Measurements from ENCODE around the gene MAP1LC3A. TPM values are rescaled to one million over a fixed set of nuclear protein-coding genes. Genes with fewer than 3 reads are reported as not detected.
A peak's percentile ranks its signal among the peaks of the same experiment; 100 is the strongest.

MAP1LC3A gene
- polyA plus RNA-seq, 1 experiment = 15.9 TPM

DNA sequence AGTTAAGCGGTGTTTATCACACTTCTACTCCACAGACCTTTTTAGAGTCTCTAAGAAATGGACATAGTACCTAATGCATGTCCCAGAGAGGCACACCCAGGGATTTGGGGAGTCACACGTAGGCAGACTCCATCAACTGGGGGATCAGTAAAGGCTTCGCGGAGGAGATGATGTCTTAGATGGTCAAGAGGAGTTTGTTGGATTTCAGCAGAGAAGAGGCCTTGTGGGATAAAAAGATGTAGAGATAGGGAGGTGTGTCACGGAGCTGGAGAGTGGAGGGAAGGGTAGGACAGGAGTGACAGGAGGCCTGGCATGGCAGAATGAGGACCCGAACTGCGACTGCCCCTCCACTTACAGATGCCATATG lies 33.2 kb upstream of the MAP1LC3A start:
- H3K27me3 ChIP-seq (ENCODE audit: control insufficient read depth, insufficient read depth, low read length) = no peaks in the 10 kb centered on the region
- no peaks in the 10 kb centered on the region for H3K9me3 ChIP-seq (ENCODE audit: control insufficient read depth, insufficient read depth, low read length)
- peak overlapping the region; percentile 86 for H3K27ac ChIP-seq (ENCODE audit: low read depth, low read length)
- CTCF ChIA-PET = interaction anchor here (8.0 kb wide), 1 partner anchor 213 kb away, joined by 66 read pairs; no protein-coding TSS in a partner anchor
- H3K4me3 ChIP-seq (ENCODE audit: low read depth, low read length) = peak overlapping the region; percentile 7; the same call in 1 of the 2 replicates
- POLR2A ChIA-PET = interaction anchor here (1.0 to 2.0 kb wide), 2 partner anchors 9 to 222 kb away, joined by 4 to 18 read pairs; partner anchors contain the start of genes AHCY and DYNLRB1
- TF ChIP-seq, protein P1, sequence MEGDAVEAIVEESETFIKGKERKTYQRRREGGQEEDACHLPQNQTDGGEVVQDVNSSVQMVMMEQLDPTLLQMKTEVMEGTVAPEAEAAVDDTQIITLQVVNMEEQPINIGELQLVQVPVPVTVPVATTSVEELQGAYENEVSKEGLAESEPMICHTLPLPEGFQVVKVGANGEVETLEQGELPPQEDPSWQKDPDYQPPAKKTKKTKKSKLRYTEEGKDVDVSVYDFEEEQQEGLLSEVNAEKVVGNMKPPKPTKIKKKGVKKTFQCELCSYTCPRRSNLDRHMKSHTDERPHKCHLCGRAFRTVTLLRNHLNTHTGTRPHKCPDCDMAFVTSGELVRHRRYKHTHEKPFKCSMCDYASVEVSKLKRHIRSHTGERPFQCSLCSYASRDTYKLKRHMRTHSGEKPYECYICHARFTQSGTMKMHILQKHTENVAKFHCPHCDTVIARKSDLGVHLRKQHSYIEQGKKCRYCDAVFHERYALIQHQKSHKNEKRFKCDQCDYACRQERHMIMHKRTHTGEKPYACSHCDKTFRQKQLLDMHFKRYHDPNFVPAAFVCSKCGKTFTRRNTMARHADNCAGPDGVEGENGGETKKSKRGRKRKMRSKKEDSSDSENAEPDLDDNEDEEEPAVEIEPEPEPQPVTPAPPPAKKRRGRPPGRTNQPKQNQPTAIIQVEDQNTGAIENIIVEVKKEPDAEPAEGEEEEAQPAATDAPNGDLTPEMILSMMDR (IDR thresholded peaks at IDR 0.05; ENCODE audit: low read depth, low read length) = no peak
- no peak for DNase-seq (ENCODE audit: low read depth, low spot score)

DNA sequence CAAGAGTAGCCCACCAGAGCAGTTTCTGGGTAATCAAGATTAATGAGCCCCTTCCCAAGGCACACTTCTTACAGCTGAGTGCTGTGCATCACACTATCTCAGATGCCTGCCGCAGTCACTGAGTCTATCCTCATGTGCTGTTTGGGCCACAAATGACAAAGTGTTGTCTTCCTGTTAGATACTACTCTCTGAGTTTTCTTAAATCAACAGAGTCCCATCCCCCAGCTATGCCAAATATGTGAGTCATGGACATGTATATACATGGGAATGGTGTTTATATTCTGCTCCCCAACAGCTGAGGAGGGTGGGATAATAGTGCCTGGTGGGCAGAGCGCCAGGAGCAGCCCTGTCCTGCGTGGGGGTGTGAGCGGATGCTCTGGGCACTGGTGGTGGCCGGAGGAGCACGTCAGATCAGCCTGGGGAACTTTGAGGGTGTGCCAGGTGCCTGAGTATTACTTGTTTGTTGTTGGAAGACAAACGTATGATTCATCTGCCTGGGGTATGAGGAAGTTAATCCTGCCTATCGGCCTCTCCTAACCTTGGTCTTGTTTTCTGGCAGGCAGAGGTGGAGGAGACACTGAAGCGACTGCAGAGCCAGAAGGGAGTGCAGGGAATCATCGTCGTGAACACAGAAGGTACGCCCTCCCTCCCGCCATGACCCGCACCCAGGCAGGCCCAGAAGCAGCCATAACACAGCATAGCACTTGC lies 32.7 kb upstream of the MAP1LC3A start:
- POLR2A ChIA-PET = interaction anchor here (1.0 to 2.0 kb wide), 2 partner anchors 10 to 223 kb away, joined by 4 to 18 read pairs; partner anchors contain the start of genes AHCY and DYNLRB1
- CTCF ChIA-PET = interaction anchor here (8.0 kb wide), 1 partner anchor 213 kb away, joined by 66 read pairs; no protein-coding TSS in a partner anchor
- Histone ChIP-seq H3K9me3 (ENCODE audit: control insufficient read depth, insufficient read depth, low read length) (no peaks in the 10 kb centered on the region), H3K27me3 (ENCODE audit: control insufficient read depth, insufficient read depth, low read length) (no peaks in the 10 kb centered on the region), H3K4me3 (ENCODE audit: low read depth, low read length) (peak overlapping the region; percentile 23), H3K27ac (ENCODE audit: low read depth, low read length) (peak overlapping the region; percentile 86)
- TF ChIP-seq, protein P1 (IDR thresholded peaks at IDR 0.05; ENCODE audit: low read depth, low read length) = no peak
- DNase-seq (ENCODE audit: low read depth, low spot score) = peak; percentile 99

DNA sequence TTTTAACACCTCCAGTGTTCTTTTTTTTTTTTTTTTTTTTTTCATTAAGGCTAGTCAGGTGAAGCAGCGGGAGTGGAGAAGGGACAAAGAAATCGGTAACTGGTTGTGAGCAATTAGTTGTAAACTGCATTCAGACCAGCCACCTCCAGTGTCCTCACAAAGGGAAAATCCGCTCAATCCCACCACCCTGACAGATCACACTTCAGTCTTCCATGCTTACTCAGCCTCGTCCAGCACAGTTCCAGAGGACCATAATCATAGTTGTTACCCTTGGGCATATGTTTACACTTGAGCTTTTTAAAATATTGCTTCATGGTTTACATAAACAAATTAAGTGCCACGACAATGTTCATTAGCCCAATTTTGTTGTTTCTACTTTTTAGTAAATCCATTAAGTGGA lies 32.1 kb upstream of the MAP1LC3A start:
- peak overlapping the region; percentile 86 for H3K27ac ChIP-seq (ENCODE audit: low read depth, low read length)
- TF ChIP-seq, protein P1 (IDR thresholded peaks at IDR 0.05; ENCODE audit: low read depth, low read length) = no peak
- DNase-seq (ENCODE audit: low read depth, low spot score) = no peak
- H3K9me3 ChIP-seq (ENCODE audit: control insufficient read depth, insufficient read depth, low read length) = no peaks in the 10 kb centered on the region
- no peak overlapping the region; the same call in 1 of the 2 replicates for H3K4me3 ChIP-seq (ENCODE audit: low read depth, low read length)
- POLR2A ChIA-PET = interaction anchor here (1.0 to 2.0 kb wide), 2 partner anchors 10 to 224 kb away, joined by 4 to 18 read pairs; partner anchors contain the start of genes AHCY and DYNLRB1
- CTCF ChIA-PET = interaction anchor here (1.3 to 8.0 kb wide), 3 partner anchors 12 to 214 kb away, joined by 3 to 66 read pairs (median 8); no protein-coding TSS in a partner anchor
- no peaks in the 10 kb centered on the region for H3K27me3 ChIP-seq (ENCODE audit: control insufficient read depth, insufficient read depth, low read length)

DNA sequence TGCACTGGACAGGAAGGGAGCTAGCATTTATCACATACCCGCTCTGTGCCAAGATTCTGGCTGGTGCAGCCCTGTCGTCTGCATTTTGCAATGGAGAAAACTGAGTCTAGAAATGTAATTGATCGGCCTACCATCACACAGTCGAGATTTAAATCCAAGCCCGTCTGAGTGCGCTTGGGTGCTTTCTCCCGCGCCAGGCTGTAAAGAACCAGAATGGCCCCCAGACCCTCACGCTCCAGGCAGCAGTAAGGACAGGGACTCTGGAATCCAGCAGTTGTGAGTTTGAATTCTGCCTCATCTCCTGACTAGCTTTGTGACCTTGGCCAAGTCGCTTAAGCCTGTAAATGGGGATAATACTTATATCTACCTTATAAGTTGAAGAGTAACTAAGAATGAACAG lies 31.5 kb upstream of the MAP1LC3A start:
- POLR2A ChIA-PET = no interaction called here
- TF ChIP-seq, protein P1 (IDR thresholded peaks at IDR 0.05; ENCODE audit: low read depth, low read length) = no peak
- DNase-seq (ENCODE audit: low read depth, low spot score) = no peak
- no peak overlapping the region for H3K4me3 ChIP-seq (ENCODE audit: low read depth, low read length)
- no peaks in the 10 kb centered on the region for H3K27me3 ChIP-seq (ENCODE audit: control insufficient read depth, insufficient read depth, low read length)
- CTCF ChIA-PET = interaction anchor here (1.3 to 8.0 kb wide), 3 partner anchors 12 to 214 kb away, joined by 3 to 66 read pairs (median 8); no protein-coding TSS in a partner anchor
- H3K27ac ChIP-seq (ENCODE audit: low read depth, low read length) = no peak overlapping the region
- no peaks in the 10 kb centered on the region for H3K9me3 ChIP-seq (ENCODE audit: control insufficient read depth, insufficient read depth, low read length)

DNA sequence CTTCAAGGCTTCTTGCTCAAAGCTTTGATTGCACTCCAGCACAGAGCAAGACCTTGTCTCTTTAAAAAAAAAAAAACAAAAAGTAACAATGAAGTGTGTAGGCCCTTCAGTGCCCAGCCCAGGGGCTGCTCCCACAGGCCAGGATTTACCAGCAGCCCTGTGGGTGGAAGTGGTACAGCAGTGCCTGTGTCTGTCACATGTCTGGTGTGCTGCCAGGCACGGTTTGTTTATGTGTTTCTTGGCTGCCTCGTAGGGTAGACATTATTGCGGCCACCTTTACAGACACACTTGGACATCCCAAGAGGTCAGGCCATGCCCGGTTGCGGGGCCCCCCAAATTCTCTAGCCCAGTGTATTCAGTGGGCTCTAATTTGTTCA lies 29.6 kb upstream of the MAP1LC3A start:
- POLR2A ChIA-PET = no interaction called here
- no peaks in the 10 kb centered on the region for H3K9me3 ChIP-seq (ENCODE audit: control insufficient read depth, insufficient read depth, low read length)
- H3K27me3 ChIP-seq (ENCODE audit: control insufficient read depth, insufficient read depth, low read length) = no peaks in the 10 kb centered on the region
- H3K27ac ChIP-seq (ENCODE audit: low read depth, low read length) = no peak overlapping the region
- CTCF ChIA-PET = interaction anchor here (0.7 to 3.0 kb wide), 2 partner anchors 10 to 142 kb away, joined by 3 to 8 read pairs; no protein-coding TSS in a partner anchor
- no peak for DNase-seq (ENCODE audit: low read depth, low spot score)
- TF ChIP-seq, protein P1 (IDR thresholded peaks at IDR 0.05; ENCODE audit: low read depth, low read length) = no peak
- no peak overlapping the region for H3K4me3 ChIP-seq (ENCODE audit: low read depth, low read length)
